ENCODE results near the gene LRMDA. TPM values are rescaled to one million over a fixed set of nuclear protein-coding genes. Genes with fewer than 3 reads are reported as not detected.
A peak's percentile ranks its signal among the peaks of the same experiment; 100 is the strongest.

Gene LRMDA
- total and polyA plus RNA-seq, 4 experiments from 2014 or later = not detected

GRCh38 chr10:76033457-76034196, 602.2 kb downstream of the LRMDA start:
- ChIA-PET POLR2A (ENCODE audit: partially characterized antibody) (no interaction called here), CTCF (ENCODE audit: partially characterized antibody) (interaction anchor here (0.8 kb wide), 1 partner anchor 12 kb away, joined by 3 read pairs; no protein-coding TSS in a partner anchor)
- peaks cover 2 to 8% of the 10 kb centered on the region in 2 donors for H3K27me3 Mint-ChIP-seq
- H3K9me3 Mint-ChIP-seq = peaks cover 0 to 3% (median 0%) of the 10 kb centered on the region in 8 donors
- Histone ChIP-seq H3K27ac (ENCODE audit: low read depth, low read length) (no peak overlapping the region), H3K9me3 (ENCODE audit: control insufficient read depth in 1 of 2, low read length in 2 of 2) (no peaks in the 10 kb centered on the region), H3K4me1 (ENCODE audit: insufficient read depth, low read length) (no peaks in the 10 kb centered on the region), H3K27me3 (ENCODE audit: insufficient read depth, low read length) (no peaks in the 10 kb centered on the region), H3K36me3 (ENCODE audit: insufficient read depth, low read length) (no peaks in the 10 kb centered on the region), H3K4me3 (ENCODE audit: low read length in 2 of 2) (no peak overlapping the region)
- no peak overlapping the region for H3K4me3 Mint-ChIP-seq
- DNase-seq = no peak
- intact Hi-C loops (cut with micrococcal nuclease) = no loop called here
- no peaks in the 10 kb centered on the region for H3K36me3 Mint-ChIP-seq
- H3K27ac Mint-ChIP-seq = peak overlapping the region in 1 of 7 donors; percentile 63
- H3K4me1 Mint-ChIP-seq = no peaks in the 10 kb centered on the region

GRCh38 chr10:76034353-76035205, 603.2 kb downstream of the LRMDA start:
- Mint-ChIP-seq H3K9me3 (peaks cover 0 to 3% (median 0%) of the 10 kb centered on the region in 8 donors), H3K27ac (no peak overlapping the region), H3K36me3 (no peaks in the 10 kb centered on the region), H3K4me1 (no peaks in the 10 kb centered on the region), H3K4me3 (no peak overlapping the region), H3K27me3 (peaks cover 2 to 8% of the 10 kb centered on the region in 2 donors)
- DNase-seq = no peak
- Histone ChIP-seq H3K9me3 (ENCODE audit: control insufficient read depth in 1 of 2, low read length in 2 of 2) (no peaks in the 10 kb centered on the region), H3K27me3 (ENCODE audit: insufficient read depth, low read length) (no peaks in the 10 kb centered on the region), H3K36me3 (ENCODE audit: insufficient read depth, low read length) (no peaks in the 10 kb centered on the region), H3K4me1 (ENCODE audit: insufficient read depth, low read length) (no peaks in the 10 kb centered on the region), H3K4me3 (ENCODE audit: low read length in 2 of 2) (no peak overlapping the region), H3K27ac (ENCODE audit: low read depth, low read length) (no peak overlapping the region)
- POLR2A ChIA-PET (ENCODE audit: partially characterized antibody) = no interaction called here
- CTCF ChIA-PET (ENCODE audit: partially characterized antibody) = interaction anchor here (0.8 kb wide), 1 partner anchor 13 kb away, joined by 3 read pairs; no protein-coding TSS in a partner anchor
- intact Hi-C loops (cut with micrococcal nuclease) = loop anchor here (5.0 kb wide), 1 partner anchor 632 kb away; the partner anchor contains the start of gene ZNF503

DNA sequence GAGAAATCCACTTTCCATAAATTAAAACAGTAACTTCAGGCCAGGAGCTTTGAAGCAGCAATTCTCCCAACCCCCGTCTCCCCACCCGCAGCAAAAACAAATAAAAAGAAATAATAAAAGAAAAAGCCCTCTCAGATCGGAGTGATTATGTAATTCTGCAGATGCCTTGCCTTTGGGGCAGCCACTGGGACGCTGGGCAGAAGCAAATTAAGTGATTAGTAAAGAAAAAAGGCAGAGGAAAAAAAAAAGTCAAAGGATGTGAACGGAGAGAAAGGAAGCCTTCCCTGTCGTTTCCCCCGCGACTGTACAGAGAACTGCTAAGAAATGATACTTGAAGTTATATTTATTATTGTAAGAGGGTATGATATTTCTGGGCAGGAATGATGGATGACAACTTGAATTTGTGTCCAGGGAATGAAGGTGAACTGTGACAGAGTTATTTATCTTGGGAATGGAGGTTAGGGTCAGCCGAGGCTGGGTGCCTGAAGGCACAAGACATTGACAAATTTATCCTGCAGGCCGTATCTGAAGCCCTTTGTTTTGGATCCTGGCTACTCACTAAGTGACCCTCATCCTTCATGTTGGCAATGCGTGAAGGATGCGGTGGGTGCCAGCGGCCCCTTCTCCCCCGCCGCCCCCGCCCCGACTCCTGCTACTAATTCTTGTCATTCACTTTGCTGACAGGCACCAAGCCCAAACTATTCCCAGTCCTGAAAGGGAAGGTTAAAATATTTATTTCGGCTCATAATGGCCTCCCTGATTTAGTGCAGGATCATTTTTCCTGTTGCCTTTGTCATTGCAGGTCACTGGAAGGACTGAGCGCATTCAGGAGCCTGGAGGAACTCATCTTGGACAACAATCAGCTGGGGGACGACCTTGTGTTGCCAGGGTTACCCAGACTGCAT, 604.0 kb downstream of the LRMDA start:
- CTCF ChIA-PET (ENCODE audit: partially characterized antibody) = no interaction called here
- intact Hi-C loops (cut with micrococcal nuclease) = loop anchor here (5.0 kb wide), 1 partner anchor 633 kb away; the partner anchor contains the start of gene ZNF503

DNA sequence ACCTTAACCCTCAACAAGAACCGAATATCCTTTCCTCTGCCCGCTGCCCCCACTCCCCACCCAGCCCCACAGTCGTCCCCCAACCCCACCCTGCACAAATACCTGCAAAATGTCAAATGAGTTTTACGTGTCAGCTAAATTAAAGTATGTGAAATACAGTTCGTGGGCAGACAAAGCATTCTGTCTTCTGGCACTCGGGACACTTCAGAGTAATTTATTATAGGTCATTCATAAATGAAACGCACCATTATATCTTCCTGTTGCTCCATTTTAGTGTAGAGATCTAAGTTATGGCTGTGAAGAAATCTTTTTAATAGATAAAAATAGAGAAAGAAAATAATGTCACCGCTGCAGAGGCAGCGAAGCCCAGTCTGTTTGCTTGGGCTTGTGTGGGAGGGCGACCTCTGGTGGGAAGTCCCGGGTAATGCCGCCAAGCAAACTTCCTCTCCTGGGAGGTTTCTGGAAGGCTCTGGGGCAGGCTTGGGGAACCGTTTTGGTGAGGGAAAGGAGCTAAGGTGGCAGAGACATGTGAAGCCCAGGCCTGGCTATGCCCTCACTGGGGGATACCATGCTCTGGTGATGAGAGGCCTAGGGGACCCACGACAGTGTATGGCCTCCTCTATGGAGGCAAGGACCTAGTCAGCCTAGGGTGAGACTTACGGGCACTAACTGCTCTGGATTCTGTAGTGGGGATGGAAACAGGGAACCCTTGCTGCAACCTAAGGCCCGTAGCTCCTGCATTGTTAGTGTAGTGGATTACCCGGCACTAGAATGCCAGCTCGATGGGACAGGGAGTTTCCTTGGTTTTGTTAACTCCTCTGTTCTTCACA, 604.9 kb downstream of the LRMDA start:
- DNase-seq = peak in 2 of 5 donors; percentile 2 to 16
- peaks cover 2 to 8% of the 10 kb centered on the region in 2 donors for H3K27me3 Mint-ChIP-seq
- no peak overlapping the region for H3K4me3 ChIP-seq (ENCODE audit: low read length in 2 of 2)
- H3K9me3 ChIP-seq (ENCODE audit: control insufficient read depth in 1 of 2, low read length in 2 of 2) = no peaks in the 10 kb centered on the region
- no peaks in the 10 kb centered on the region for H3K36me3 Mint-ChIP-seq
- H3K4me3 Mint-ChIP-seq = no peak overlapping the region
- no peak overlapping the region for H3K27ac ChIP-seq (ENCODE audit: low read depth, low read length)
- no peak overlapping the region for H3K27ac Mint-ChIP-seq
- H3K27me3 ChIP-seq (ENCODE audit: insufficient read depth, low read length) = no peaks in the 10 kb centered on the region
- no peaks in the 10 kb centered on the region for H3K4me1 ChIP-seq (ENCODE audit: insufficient read depth, low read length)
- peaks cover 0 to 4% (median 1%) of the 10 kb centered on the region in 8 donors for H3K9me3 Mint-ChIP-seq
- no peaks in the 10 kb centered on the region for H3K4me1 Mint-ChIP-seq
- no peaks in the 10 kb centered on the region for H3K36me3 ChIP-seq (ENCODE audit: insufficient read depth, low read length)
- POLR2A ChIA-PET (ENCODE audit: partially characterized antibody) = no interaction called here
- intact Hi-C loops (cut with micrococcal nuclease) = loop anchor here (5.0 kb wide), 1 partner anchor 634 kb away; the partner anchor contains the start of gene ZNF503
- CTCF ChIA-PET (ENCODE audit: partially characterized antibody) = interaction anchor here (1.2 kb wide), 1 partner anchor 14 kb away, joined by 6 read pairs; no protein-coding TSS in a partner anchor

More for the DNA sequence above, 604.0 kb downstream of the LRMDA start:
- Mint-ChIP-seq H3K4me3 (no peak overlapping the region), H3K27me3 (peaks cover 2 to 8% of the 10 kb centered on the region in 2 donors), H3K27ac (no peak overlapping the region), H3K4me1 (no peaks in the 10 kb centered on the region), H3K36me3 (no peaks in the 10 kb centered on the region), H3K9me3 (peaks cover 0 to 4% (median 1%) of the 10 kb centered on the region in 8 donors)
- Histone ChIP-seq H3K36me3 (ENCODE audit: insufficient read depth, low read length) (no peaks in the 10 kb centered on the region), H3K27ac (ENCODE audit: low read depth, low read length) (no peak overlapping the region), H3K27me3 (ENCODE audit: insufficient read depth, low read length) (no peaks in the 10 kb centered on the region), H3K4me3 (ENCODE audit: low read length in 2 of 2) (no peak overlapping the region), H3K4me1 (ENCODE audit: insufficient read depth, low read length) (no peaks in the 10 kb centered on the region), H3K9me3 (ENCODE audit: control insufficient read depth in 1 of 2, low read length in 2 of 2) (no peaks in the 10 kb centered on the region)
- POLR2A ChIA-PET (ENCODE audit: partially characterized antibody) = no interaction called here
- no peak for DNase-seq

DNA sequence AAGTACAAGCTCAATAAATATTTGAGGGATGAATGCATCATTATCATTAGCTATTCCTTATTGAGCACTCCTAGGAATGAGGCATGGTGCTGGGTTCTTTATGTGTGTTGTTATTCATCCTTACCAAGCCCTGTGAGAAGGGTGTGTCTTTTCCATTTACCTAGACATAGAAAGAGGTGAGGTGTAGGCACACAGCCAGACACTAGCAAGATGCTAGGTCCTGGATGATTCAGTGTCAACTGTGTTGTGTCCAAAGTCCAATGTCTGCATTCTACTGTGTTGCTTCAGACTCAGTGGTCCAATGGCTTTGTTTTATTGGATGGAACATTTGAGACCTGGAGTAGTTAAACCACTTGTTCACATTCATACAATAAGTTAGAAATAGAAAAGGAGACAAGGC, 605.5 kb downstream of the LRMDA start:
- H3K4me1 ChIP-seq (ENCODE audit: insufficient read depth, low read length) = no peaks in the 10 kb centered on the region
- POLR2A ChIA-PET (ENCODE audit: partially characterized antibody) = no interaction called here
- H3K4me3 ChIP-seq (ENCODE audit: low read length in 2 of 2) = no peak overlapping the region
- H3K4me3 Mint-ChIP-seq = no peak overlapping the region
- H3K36me3 ChIP-seq (ENCODE audit: insufficient read depth, low read length) = no peaks in the 10 kb centered on the region
- no peaks in the 10 kb centered on the region for H3K36me3 Mint-ChIP-seq
- no peaks in the 10 kb centered on the region for H3K27me3 ChIP-seq (ENCODE audit: insufficient read depth, low read length)
- no peak overlapping the region for H3K27ac Mint-ChIP-seq
- intact Hi-C loops (cut with micrococcal nuclease) = loop anchor here (5.0 kb wide), 1 partner anchor 635 kb away; the partner anchor contains the start of gene ZNF503
- peaks cover 0 to 4% (median 2%) of the 10 kb centered on the region in 8 donors for H3K9me3 Mint-ChIP-seq
- peaks cover 2 to 8% of the 10 kb centered on the region in 2 donors for H3K27me3 Mint-ChIP-seq
- H3K4me1 Mint-ChIP-seq = no peaks in the 10 kb centered on the region
- CTCF ChIA-PET (ENCODE audit: partially characterized antibody) = interaction anchor here (1.2 kb wide), 1 partner anchor 13 kb away, joined by 6 read pairs; no protein-coding TSS in a partner anchor
- DNase-seq = no peak
- no peaks in the 10 kb centered on the region for H3K9me3 ChIP-seq (ENCODE audit: control insufficient read depth in 1 of 2, low read length in 2 of 2)
- no peak overlapping the region for H3K27ac ChIP-seq (ENCODE audit: low read depth, low read length)

GRCh38 chr10:76037531-76038155, 606.2 kb downstream of the LRMDA start:
- intact Hi-C loops (cut with micrococcal nuclease) = loop anchor here (5.0 kb wide), 1 partner anchor 635 kb away; the partner anchor contains the start of gene ZNF503
- no peaks in the 10 kb centered on the region for H3K27me3 ChIP-seq (ENCODE audit: insufficient read depth, low read length)
- POLR2A ChIA-PET (ENCODE audit: partially characterized antibody) = no interaction called here
- Mint-ChIP-seq H3K4me3 (no peak overlapping the region), H3K27ac (no peak overlapping the region), H3K36me3 (no peaks in the 10 kb centered on the region), H3K9me3 (peaks cover 0 to 4% (median 2%) of the 10 kb centered on the region in 8 donors), H3K4me1 (no peaks in the 10 kb centered on the region), H3K27me3 (peaks cover 4 to 8% of the 10 kb centered on the region in 2 donors)
- H3K4me3 ChIP-seq (ENCODE audit: low read length in 2 of 2) = no peak overlapping the region
- H3K27ac ChIP-seq (ENCODE audit: low read depth, low read length) = no peak overlapping the region
- CTCF ChIA-PET (ENCODE audit: partially characterized antibody) = no interaction called here
- H3K4me1 ChIP-seq (ENCODE audit: insufficient read depth, low read length) = no peaks in the 10 kb centered on the region
- DNase-seq = no peak
- H3K9me3 ChIP-seq (ENCODE audit: control insufficient read depth in 1 of 2, low read length in 2 of 2) = no peaks in the 10 kb centered on the region
- H3K36me3 ChIP-seq (ENCODE audit: insufficient read depth, low read length) = no peaks in the 10 kb centered on the region
